HepG2 (cell line): ENCODE results near the gene AGAP3. TPM values are rescaled to one million over a fixed set of nuclear protein-coding genes. Genes with fewer than 3 reads are reported as not detected.
A peak's percentile ranks its signal among the peaks of the same experiment; 100 is the strongest.

ENCODE experiments used
- CSRNP1 ChIP-seq: sonication (generic); formaldehyde crosslinking; IDR thresholded peaks from 2 replicates; pipeline ENCODE4 v1.8.1; 2023; ENCODE audit warnings: mild to moderate bottlenecking, missing genetic modification reagents
- HOXA7 ChIP-seq: sonication (generic); formaldehyde crosslinking; IDR thresholded peaks from 2 replicates; pipeline ENCODE4 v1.8.1; 2022; ENCODE audit warnings: mild to moderate bottlenecking, missing genetic modification reagents, moderate library complexity
- MAFF ChIP-seq: IDR thresholded peaks from 2 replicates; pipeline ENCODE4 v1.6.1; 2011; ENCODE audit warnings: low read depth, low read length, improper control_type of control experiment
- MED8 ChIP-seq: sonication (generic); formaldehyde crosslinking; IDR thresholded peaks from 2 replicates; pipeline ENCODE4 v1.8.1; 2023; ENCODE audit warnings: mild to moderate bottlenecking, missing genetic modification reagents; ENCODE audit not compliant: insufficient replicate concordance
- POLR2AphosphoS2 ChIP-seq: IDR thresholded peaks from 2 replicates; pipeline ENCODE4 v1.6.1; 2011; ENCODE audit warnings: low read depth, low read length, improper control_type of control experiment
- RAD21 ChIP-seq: fragments of 450-650 bp; formaldehyde crosslinking; IDR thresholded peaks from 2 replicates; pipeline ENCODE4 v1.5.0; 2020; ENCODE audit warnings: mild to moderate bottlenecking
- REPIN1 ChIP-seq: sonication (generic); formaldehyde crosslinking; IDR thresholded peaks from 2 replicates; pipeline ENCODE4 v1.8.0; 2022; ENCODE audit warnings: missing genetic modification reagents, low read depth, mild to moderate bottlenecking, borderline replicate concordance
- RFXAP ChIP-seq: sonication (generic); formaldehyde crosslinking; IDR thresholded peaks from 2 replicates; pipeline ENCODE4 v1.4.0; 2020; ENCODE audit warnings: missing genetic modification reagents, borderline replicate concordance
- RXRA ChIP-seq: sonication (generic); formaldehyde crosslinking; IDR thresholded peaks from 2 replicates; pipeline ENCODE4 v1.5.1; 2020; ENCODE audit warnings: missing genetic modification reagents
- SAFB2 ChIP-seq: sonication (generic); formaldehyde crosslinking; IDR thresholded peaks from 2 replicates; pipeline ENCODE4 v1.5.1; 2020; ENCODE audit warnings: missing genetic modification reagents, low read depth, mild to moderate bottlenecking, borderline replicate concordance
- SALL2 ChIP-seq: sonication (generic); formaldehyde crosslinking; IDR thresholded peaks from 2 replicates; pipeline ENCODE4 v1.8.1; 2023; ENCODE audit warnings: mild to moderate bottlenecking, missing genetic modification reagents, inconsistent platforms
- SKI ChIP-seq: fragments of 450-650 bp; IDR thresholded peaks from one replicate; pipeline ENCODE4 v1.6.1; 2018; ENCODE audit warnings: mild to moderate bottlenecking; ENCODE audit not compliant: partially characterized antibody
- SRF ChIP-seq: IDR thresholded peaks from 2 replicates; pipeline ENCODE4 v1.6.1; 2011; ENCODE audit warnings: mild to moderate bottlenecking, low read depth, low read length, moderate library complexity
- TGIF2 ChIP-seq: IDR thresholded peaks from 2 replicates; pipeline ENCODE4 v1.6.1; 2016; ENCODE audit warnings: control low read depth, missing compliant biosample characterization
- ZBTB38 ChIP-seq: sonication (generic); formaldehyde crosslinking; IDR thresholded peaks from 2 replicates; pipeline ENCODE4 v1.5.1; 2020; ENCODE audit warnings: mild to moderate bottlenecking, missing genetic modification reagents
- ZFP1 ChIP-seq: IDR thresholded peaks from 2 replicates; pipeline ENCODE4 v1.6.1; 2016
- ZMYM4 ChIP-seq: sonication (generic); formaldehyde crosslinking; IDR thresholded peaks from 2 replicates; pipeline ENCODE4 v1.8.1; 2023; ENCODE audit warnings: mild to moderate bottlenecking, missing genetic modification reagents
- ZNF207 ChIP-seq: fragments of 450-650 bp; IDR thresholded peaks from 2 replicates; pipeline ENCODE4 v1.6.1; 2016; ENCODE audit warnings: antibody characterized with exemption, borderline replicate concordance
- ZNF225 ChIP-seq: sonication (generic); formaldehyde crosslinking; IDR thresholded peaks from 2 replicates; pipeline ENCODE4 v1.4.0; 2020; ENCODE audit warnings: mild to moderate bottlenecking, missing genetic modification reagents
- ZNF256 ChIP-seq: sonication (generic); formaldehyde crosslinking; conservative IDR thresholded peaks from 2 replicates; pipeline ENCODE4 v1.4.0; 2020; ENCODE audit warnings: missing genetic modification reagents
- ZNF276 ChIP-seq: sonication (generic); formaldehyde crosslinking; IDR thresholded peaks from 2 replicates; pipeline ENCODE4 v1.4.0; 2020; ENCODE audit warnings: mild to moderate bottlenecking, low read depth, missing genetic modification reagents
- ZNF280D ChIP-seq: sonication (generic); formaldehyde crosslinking; IDR thresholded peaks from 2 replicates; pipeline ENCODE4 v1.5.1; 2020; ENCODE audit warnings: mild to moderate bottlenecking, missing genetic modification reagents
- ZNF569 ChIP-seq: sonication (generic); formaldehyde crosslinking; IDR thresholded peaks from 2 replicates; pipeline ENCODE4 v1.5.0; 2020; ENCODE audit warnings: mild to moderate bottlenecking, missing genetic modification reagents, moderate library complexity, borderline replicate concordance
- ZNF616 ChIP-seq: sonication (generic); formaldehyde crosslinking; IDR thresholded peaks from 2 replicates; pipeline ENCODE4 v1.5.0; 2020; ENCODE audit warnings: low read depth, mild to moderate bottlenecking, missing genetic modification reagents
- polyA plus RNA-seq, 8 experiments: library from polyadenylated mRNA; depleted of rRNA in 3 of 8; stranded (reverse) in 7 of 8; unstranded in 1 of 8; fragments of >200 nt; fragmentation: Illumina TruSeq in 4 of 8; extraction: Trizol in 4 of 8; gene quantifications; 2 replicates each; pipeline versions ENCODE4 v1.2.1 to v1.2.3, GENCODE V29; 2011 to 2016; ENCODE audit warnings: low read depth in 4 of 8, missing spikeins in 1 of 8, mixed read lengths in 1 of 8; ENCODE audit not compliant: insufficient read depth in 1 of 8
- total RNA-seq, 5 experiments: library from RNA; depleted of rRNA; stranded (reverse); fragments of >200 nt; fragmentation: Illumina TruSeq; extraction: Trizol; gene quantifications; 2 replicates each; pipeline ENCODE4 v1.2.3, GENCODE V29; 2016; ENCODE audit warnings: low read depth in 1 of 5

Gene AGAP3
- total and polyA plus RNA-seq, 2 of the 13 experiments (the other 11 are each of a cell fraction or from before 2014, with no cell fraction given): 31.3 to 61.4 TPM

- TF ChIP-seq REPIN1 (CRISPR knock-in tag) (peak; percentile 75; the same call in 1 of the 2 replicates), MED8 (no peak), RAD21 (CRISPR knock-in tag) (peak; percentile 95), ZNF616 (CRISPR knock-in tag) (no peak), SRF (no peak), ZNF225 (CRISPR knock-in tag) (no peak), ZNF280D (no peak), SKI (no peak), MAFF (no peak), ZMYM4 (CRISPR knock-in tag) (peak; percentile 62), CSRNP1 (CRISPR knock-in tag) (no peak), ZBTB38 (CRISPR knock-in tag) (no peak), ZNF207 (no peak), TGIF2 (CRISPR knock-in tag) (peak; percentile 45; the same call in 1 of the 2 replicates), RFXAP (CRISPR knock-in tag) (0 out of 2 replicates have a peak, but pooled peaks have one; percentile 37), ZFP1 (CRISPR knock-in tag) (no peak), SAFB2 (CRISPR knock-in tag) (no peak), SALL2 (CRISPR knock-in tag) (peak; percentile 23; the same call in 1 of the 2 replicates), ZNF276 (CRISPR knock-in tag) (0 out of 2 replicates have a peak, but pooled peaks have one; percentile 62), POLR2AphosphoS2 (no peak), HOXA7 (no peak), RXRA (0 out of 2 replicates have a peak, but pooled peaks have one; percentile 25), ZNF569 (CRISPR knock-in tag) (no peak), ZNF256 (CRISPR knock-in tag) (no peak)
These were observed 86.2 kb downstream of the AGAP3 start (continued) for GRCh38 chr7:151172273-151173141.
